GM23338 (cell line): Measurements from ENCODE around the gene MDH1B. TPM values are rescaled to one million over a fixed set of nuclear protein-coding genes. Genes with fewer than 3 reads are reported as not detected.
A peak's percentile ranks its signal among the peaks of the same experiment; 100 is the strongest.
"Not testable (repeated sequence)": the region's sequence is repeated elsewhere in the genome, so short reads cannot be mapped to it uniquely, and the experiment has no call there.

ENCODE experiments used
- ATAC-seq: fragments of 200-7000 bp; cut with Tn5 transposase; 3 replicates; pipeline ENCODE4 v1.9.1; 2020
- DNase-seq: peaks from one replicate; pipeline ENCODE4 v3.0.0-alpha.2; 2015; ENCODE audit warnings: low spot score
- H2AFZ ChIP-seq: fragments of 200-600 bp; sonication (generic); 2 replicates; pipeline ENCODE4 v1.8.0; 2016; ENCODE audit warnings: antibody characterized with exemption, mild to moderate bottlenecking, moderate library complexity
- H3F3A ChIP-seq: fragments of 200-600 bp; sonication (generic); replicated peaks from 2 replicates; pipeline ENCODE4 v1.8.0; 2017; ENCODE audit warnings: antibody characterized with exemption, mixed run types, low read depth
- H3K27ac ChIP-seq: fragments of 200-600 bp; sonication (generic); 2 replicates; pipeline ENCODE4 v1.6.1; 2016; ENCODE audit warnings: low read depth
- H3K27me3 ChIP-seq: fragments of 200-600 bp; sonication (generic); 2 replicates; pipeline ENCODE4 v1.8.0; 2016; ENCODE audit warnings: mild to moderate bottlenecking, mixed run types, moderate library complexity; ENCODE audit not compliant: insufficient read depth
- H3K36me3 ChIP-seq: fragments of 200-600 bp; sonication (generic); 2 replicates; pipeline ENCODE4 v1.8.0; 2016; ENCODE audit warnings: mild to moderate bottlenecking; ENCODE audit not compliant: insufficient read depth
- H3K4me1 ChIP-seq: fragments of 200-600 bp; sonication (generic); 2 replicates; pipeline ENCODE4 v1.8.0; 2016; ENCODE audit warnings: mild to moderate bottlenecking, moderate library complexity; ENCODE audit not compliant: insufficient read depth
- H3K4me2 ChIP-seq: fragments of 200-600 bp; sonication (generic); 2 replicates; pipeline ENCODE4 v1.7.1; 2017; ENCODE audit warnings: mixed run types
- H3K4me3 ChIP-seq: fragments of 200-600 bp; sonication (generic); 2 replicates; pipeline ENCODE4 v1.6.1; 2016; ENCODE audit warnings: mixed run types
- H3K79me2 ChIP-seq: fragments of 200-600 bp; sonication (generic); replicated peaks from 2 replicates; pipeline ENCODE4 v1.8.0; 2017; ENCODE audit warnings: mild to moderate bottlenecking; ENCODE audit not compliant: insufficient read depth
- H3K9me2 ChIP-seq: fragments of 200-600 bp; sonication (generic); 2 replicates; pipeline ENCODE4 v1.8.0; 2017; ENCODE audit not compliant: insufficient read depth
- H4K20me1 ChIP-seq: fragments of 200-600 bp; sonication (generic); replicated peaks from 2 replicates; pipeline ENCODE4 v1.8.0; 2017; ENCODE audit warnings: mild to moderate bottlenecking; ENCODE audit not compliant: insufficient read depth
- H3K27ac Mint-ChIP-seq: 2 replicates; pipeline ENCODE4 v1.8.0; 2020; ENCODE audit warnings: inconsistent platforms, mild to moderate bottlenecking, moderate library complexity, mixed read lengths
- H3K27me3 Mint-ChIP-seq: 3 replicates; pipeline ENCODE4 v1.8.0; 2022; ENCODE audit warnings: low read depth, mild to moderate bottlenecking, moderate library complexity, mixed read lengths, inconsistent platforms; ENCODE audit not compliant: insufficient read depth, poor library complexity
- H3K36me3 Mint-ChIP-seq: 3 replicates; pipeline ENCODE4 v1.8.0; 2021; ENCODE audit warnings: low read depth, mild to moderate bottlenecking, inconsistent platforms, moderate library complexity, mixed read lengths
- H3K4me1 Mint-ChIP-seq: 3 replicates; pipeline ENCODE4 v1.8.0; 2020; ENCODE audit warnings: mild to moderate bottlenecking, inconsistent platforms, mixed read lengths
- H3K4me3 Mint-ChIP-seq: 3 replicates; pipeline ENCODE4 v1.8.0; 2021; ENCODE audit warnings: moderate library complexity, mild to moderate bottlenecking, inconsistent platforms, mixed read lengths
- H3K9me3 Mint-ChIP-seq: 3 replicates; pipeline ENCODE4 v1.8.0; 2020; ENCODE audit warnings: moderate library complexity, mild to moderate bottlenecking, inconsistent platforms, mixed read lengths
- CREB1 ChIP-seq: fragments of 250-450 bp; sonication (Bioruptor Pico); IDR thresholded peaks from 2 replicates; pipeline ENCODE4 v1.5.0; 2020; ENCODE audit warnings: low read depth, mild to moderate bottlenecking, moderate library complexity
- ETS1 ChIP-seq: IDR thresholded peaks from 2 replicates; pipeline ENCODE4 v1.6.1; 2016; ENCODE audit warnings: antibody characterized with exemption
- EZH2 ChIP-seq: fragments of 200-600 bp; sonication (generic); IDR thresholded peaks from one replicate; pipeline ENCODE4 v1.8.0; 2017; ENCODE audit warnings: antibody characterized with exemption, mild to moderate bottlenecking, low read depth; ENCODE audit not compliant: unreplicated experiment
- EZH2phosphoT487 ChIP-seq: fragments of 200-600 bp; sonication (generic); IDR thresholded peaks from one replicate; pipeline ENCODE4 v1.8.1; 2018; ENCODE audit warnings: antibody characterized with exemption; ENCODE audit not compliant: unreplicated experiment
- NANOG ChIP-seq: IDR thresholded peaks from 2 replicates; pipeline ENCODE4 v1.6.1; 2016; ENCODE audit warnings: antibody characterized with exemption, borderline replicate concordance
- POLR2AphosphoS5 ChIP-seq: IDR thresholded peaks from 2 replicates; pipeline ENCODE4 v1.6.1; 2016; ENCODE audit warnings: antibody characterized with exemption, low read depth
- REST ChIP-seq: IDR thresholded peaks from one replicate; pipeline ENCODE4 v1.6.1; 2018; ENCODE audit warnings: antibody characterized with exemption; ENCODE audit not compliant: unreplicated experiment
- STAT1 ChIP-seq: IDR thresholded peaks from one replicate; pipeline ENCODE4 v1.6.1; 2016; ENCODE audit warnings: antibody characterized with exemption; ENCODE audit not compliant: unreplicated experiment
- ZNF114 ChIP-seq: fragments of 250-450 bp; sonication (Bioruptor Pico); IDR thresholded peaks from 2 replicates; pipeline ENCODE4 v1.5.0; 2020; ENCODE audit warnings: mild to moderate bottlenecking, moderate library complexity
- ZNF331 ChIP-seq: fragments of 250-450 bp; sonication (Bioruptor Pico); IDR thresholded peaks from 2 replicates; pipeline ENCODE4 v1.5.0; 2020; ENCODE audit warnings: low read depth, mild to moderate bottlenecking, moderate library complexity
- ZNF462 ChIP-seq: fragments of 250-450 bp; sonication (Bioruptor Pico); IDR thresholded peaks from 2 replicates; pipeline ENCODE4 v1.5.0; 2020; ENCODE audit warnings: mild to moderate bottlenecking, moderate library complexity
- polyA plus RNA-seq: library from polyadenylated mRNA; unstranded; fragments of >200 nt; fragmentation: Nextera tagmentation; extraction: Ambion mirVana; gene quantifications from 2 replicates; pipeline ENCODE4 v1.2.1, GENCODE V29; 2016
- total RNA-seq: library from RNA; depleted of rRNA; stranded (reverse); fragments of >200 nt; shearing (Covaris generic); gene quantifications from 2 replicates; pipeline ENCODE4 v1.2.3, GENCODE V29; 2014

Gene MDH1B
- total and polyA plus RNA-seq, 2 experiments from 2014 or later, result 1.7 to 1.8 TPM

- TF ChIP-seq ZNF462, result no peak
- no peak for TF ChIP-seq ZNF114 (CRISPR knock-in tag)
- TF ChIP-seq POLR2AphosphoS5, result no peak
- no peak for TF ChIP-seq REST
- TF ChIP-seq STAT1, result no peak
- TF ChIP-seq ETS1, result no peak
- no peak for TF ChIP-seq EZH2
- no peak for TF ChIP-seq EZH2phosphoT487
- no peak for TF ChIP-seq ZNF331 (CRISPR knock-in tag)
- TF ChIP-seq CREB1, result no peak
- TF ChIP-seq NANOG, result no peak
Observed at GRCh38 chr2:206716623-206717022, 48.5 kb downstream of the MDH1B start (continued).

GRCh38 chr2:206715183-206715582 lies 49.9 kb downstream of the MDH1B start:
- not testable (repeated sequence) for H3K4me2 ChIP-seq, H2AFZ ChIP-seq, H3K9me2 ChIP-seq, DNase-seq, H3K27me3 Mint-ChIP-seq, H3K4me3 Mint-ChIP-seq, H3K36me3 ChIP-seq, H3K79me2 ChIP-seq, H3K4me3 ChIP-seq, H3K27me3 ChIP-seq, H3F3A ChIP-seq, H3K27ac Mint-ChIP-seq, H3K9me3 Mint-ChIP-seq, H3K36me3 Mint-ChIP-seq, H4K20me1 ChIP-seq, H3K27ac ChIP-seq
- peaks cover 17% of the 10 kb centered on the region for H3K4me1 Mint-ChIP-seq
- peak; percentile 53 for ATAC-seq
- H3K4me1 ChIP-seq, result peaks cover 11% of the 10 kb centered on the region
